Measurements from ENCODE around the gene BPI.

Gene BPI

DNA sequence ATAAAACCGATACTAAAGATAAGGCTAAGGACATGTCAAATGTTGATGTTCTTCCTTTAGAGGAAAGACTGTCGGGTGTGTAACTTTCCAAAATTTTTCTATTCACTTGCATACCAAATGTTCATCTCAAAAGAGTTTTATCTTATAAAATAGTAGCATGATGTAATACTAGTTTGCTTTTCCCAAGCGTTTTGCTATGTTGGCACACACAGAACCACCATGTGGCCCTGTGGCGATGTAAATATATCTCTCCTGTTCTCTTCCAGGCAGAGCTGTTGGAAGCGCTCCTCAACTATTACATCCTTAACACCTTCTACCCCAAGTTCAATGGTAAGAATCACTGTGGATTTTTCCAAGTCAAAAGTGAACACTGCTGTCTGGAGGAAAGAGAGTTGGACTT, 68.8 kb downstream of the BPI start:
- no peaks in the 10 kb centered on the region for H3K9me3 ChIP-seq (ENCODE audit: insufficient read depth, low read length, severe bottlenecking)
- ATAC-seq (ENCODE audit: insufficient read depth, low read depth) (no peak), DNase-seq (no peak)
- no peak overlapping the region for H3K4me3 ChIP-seq (ENCODE audit: low read depth in 1 of 2, low read length in 2 of 2)
- no peak overlapping the region for H3K4me2 ChIP-seq (ENCODE audit: insufficient read depth, low read length)
- TF ChIP-seq, protein P1, sequence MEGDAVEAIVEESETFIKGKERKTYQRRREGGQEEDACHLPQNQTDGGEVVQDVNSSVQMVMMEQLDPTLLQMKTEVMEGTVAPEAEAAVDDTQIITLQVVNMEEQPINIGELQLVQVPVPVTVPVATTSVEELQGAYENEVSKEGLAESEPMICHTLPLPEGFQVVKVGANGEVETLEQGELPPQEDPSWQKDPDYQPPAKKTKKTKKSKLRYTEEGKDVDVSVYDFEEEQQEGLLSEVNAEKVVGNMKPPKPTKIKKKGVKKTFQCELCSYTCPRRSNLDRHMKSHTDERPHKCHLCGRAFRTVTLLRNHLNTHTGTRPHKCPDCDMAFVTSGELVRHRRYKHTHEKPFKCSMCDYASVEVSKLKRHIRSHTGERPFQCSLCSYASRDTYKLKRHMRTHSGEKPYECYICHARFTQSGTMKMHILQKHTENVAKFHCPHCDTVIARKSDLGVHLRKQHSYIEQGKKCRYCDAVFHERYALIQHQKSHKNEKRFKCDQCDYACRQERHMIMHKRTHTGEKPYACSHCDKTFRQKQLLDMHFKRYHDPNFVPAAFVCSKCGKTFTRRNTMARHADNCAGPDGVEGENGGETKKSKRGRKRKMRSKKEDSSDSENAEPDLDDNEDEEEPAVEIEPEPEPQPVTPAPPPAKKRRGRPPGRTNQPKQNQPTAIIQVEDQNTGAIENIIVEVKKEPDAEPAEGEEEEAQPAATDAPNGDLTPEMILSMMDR (IDR thresholded peaks at IDR 0.05; ENCODE audit: borderline replicate concordance, extremely low read depth, low read length, poor library complexity, severe bottlenecking), result no peak
- TF ChIP-seq EZH2 (IDR thresholded peaks at IDR 0.05; ENCODE audit: borderline replicate concordance, low read depth, low read length, severe bottlenecking), result no peak
- H2AFZ ChIP-seq (ENCODE audit: low read depth, low read length), result no peak overlapping the region
- peaks cover 23% of the 10 kb centered on the region for H3K27me3 ChIP-seq (ENCODE audit: insufficient read depth, low read length, poor library complexity)
- H3K4me1 ChIP-seq (ENCODE audit: insufficient read depth, low read length), result no peaks in the 10 kb centered on the region
- no peaks in the 10 kb centered on the region for H3K79me2 ChIP-seq (ENCODE audit: insufficient read depth, low read length)
- H4K20me1 ChIP-seq (ENCODE audit: insufficient read depth, low read length), result no peaks in the 10 kb centered on the region
- no peak overlapping the region for H3K9ac ChIP-seq (ENCODE audit: low read depth, low read length)
- H3K36me3 ChIP-seq (ENCODE audit: insufficient read depth, low read length), result no peaks in the 10 kb centered on the region
- H3K27ac ChIP-seq (ENCODE audit: low read length), result no peak overlapping the region

DNA sequence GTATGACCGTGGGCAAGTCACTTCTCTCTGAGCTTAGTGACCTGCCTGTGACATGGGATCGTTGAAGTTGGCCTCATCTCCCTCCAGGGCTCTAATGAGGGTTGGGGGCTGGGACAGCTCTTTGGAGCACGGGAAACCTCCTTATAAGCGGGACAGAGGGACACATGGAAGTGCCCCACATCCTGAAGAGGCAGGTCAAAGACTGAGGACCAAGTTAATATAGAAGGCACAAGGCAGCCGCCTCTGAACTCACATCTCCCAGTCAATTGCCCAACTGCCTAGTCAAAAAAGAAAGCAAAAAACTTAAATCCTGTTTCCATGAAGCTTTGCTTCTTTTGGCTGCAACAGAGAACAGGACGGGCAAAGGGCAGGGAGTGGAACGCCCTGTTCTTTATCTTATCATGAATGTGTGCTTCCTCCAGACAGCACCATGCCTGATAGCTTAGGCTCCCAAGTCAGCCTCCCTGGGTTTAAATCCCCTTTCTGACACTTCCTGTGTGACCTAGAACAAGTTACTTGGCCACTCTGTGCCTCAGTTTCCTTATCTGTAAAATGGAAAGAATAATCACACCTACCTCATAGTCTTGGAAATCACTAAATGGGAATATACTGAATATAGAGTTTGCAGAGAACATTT, 69.4 kb downstream of the BPI start:
- no peaks in the 10 kb centered on the region for H3K36me3 ChIP-seq (ENCODE audit: insufficient read depth, low read length)
- no peaks in the 10 kb centered on the region for H4K20me1 ChIP-seq (ENCODE audit: insufficient read depth, low read length)
- TF ChIP-seq, protein P1 (IDR thresholded peaks at IDR 0.05; ENCODE audit: borderline replicate concordance, extremely low read depth, low read length, poor library complexity, severe bottlenecking), result no peak
- TF ChIP-seq EZH2 (IDR thresholded peaks at IDR 0.05; ENCODE audit: borderline replicate concordance, low read depth, low read length, severe bottlenecking), result no peak
- DNase-seq, result no peak
- no peaks in the 10 kb centered on the region for H3K4me1 ChIP-seq (ENCODE audit: insufficient read depth, low read length)
- H2AFZ ChIP-seq (ENCODE audit: low read depth, low read length), result no peak overlapping the region
- no peak overlapping the region for H3K9ac ChIP-seq (ENCODE audit: low read depth, low read length)
- no peak overlapping the region for H3K4me3 ChIP-seq (ENCODE audit: low read depth in 1 of 2, low read length in 2 of 2)
- ATAC-seq (ENCODE audit: insufficient read depth, low read depth), result no peak
- no peaks in the 10 kb centered on the region for H3K9me3 ChIP-seq (ENCODE audit: insufficient read depth, low read length, severe bottlenecking)
- H3K27ac ChIP-seq (ENCODE audit: low read length), result no peak overlapping the region
- peaks cover 23% of the 10 kb centered on the region for H3K27me3 ChIP-seq (ENCODE audit: insufficient read depth, low read length, poor library complexity)
- no peak overlapping the region for H3K4me2 ChIP-seq (ENCODE audit: insufficient read depth, low read length)
- no peaks in the 10 kb centered on the region for H3K79me2 ChIP-seq (ENCODE audit: insufficient read depth, low read length)

DNA sequence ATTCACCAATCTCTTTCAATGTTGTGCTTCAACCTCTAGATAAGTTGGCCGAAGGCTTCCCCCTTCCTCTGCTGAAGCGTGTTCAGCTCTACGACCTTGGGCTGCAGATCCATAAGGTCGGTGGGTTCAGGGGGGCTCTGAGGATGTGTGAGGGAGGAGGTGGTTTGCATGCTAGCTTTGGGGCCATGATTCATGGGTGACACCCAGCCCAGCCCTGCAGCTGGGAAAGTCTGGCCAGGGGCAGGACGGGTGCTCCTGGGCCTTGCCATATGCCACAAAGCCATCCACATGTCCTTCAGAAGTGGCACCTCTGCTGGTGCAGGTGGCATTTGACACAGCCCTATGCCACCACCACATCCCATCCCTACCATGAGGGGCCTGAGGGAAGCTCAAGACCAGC, 69.9 kb downstream of the BPI start:
- H4K20me1 ChIP-seq (ENCODE audit: insufficient read depth, low read length), result no peaks in the 10 kb centered on the region
- no peak overlapping the region for H2AFZ ChIP-seq (ENCODE audit: low read depth, low read length)
- DNase-seq (no peak), ATAC-seq (ENCODE audit: insufficient read depth, low read depth) (no peak)
- H3K79me2 ChIP-seq (ENCODE audit: insufficient read depth, low read length), result no peaks in the 10 kb centered on the region
- no peaks in the 10 kb centered on the region for H3K36me3 ChIP-seq (ENCODE audit: insufficient read depth, low read length)
- no peaks in the 10 kb centered on the region for H3K4me1 ChIP-seq (ENCODE audit: insufficient read depth, low read length)
- H3K4me2 ChIP-seq (ENCODE audit: insufficient read depth, low read length), result no peak overlapping the region
- no peak overlapping the region for H3K9ac ChIP-seq (ENCODE audit: low read depth, low read length)
- no peak overlapping the region for H3K27ac ChIP-seq (ENCODE audit: low read length)
- H3K9me3 ChIP-seq (ENCODE audit: insufficient read depth, low read length, severe bottlenecking), result no peaks in the 10 kb centered on the region
- peaks cover 23% of the 10 kb centered on the region for H3K27me3 ChIP-seq (ENCODE audit: insufficient read depth, low read length, poor library complexity)
- H3K4me3 ChIP-seq (ENCODE audit: low read depth in 1 of 2, low read length in 2 of 2), result no peak overlapping the region
- TF ChIP-seq, protein P1 (IDR thresholded peaks at IDR 0.05; ENCODE audit: borderline replicate concordance, extremely low read depth, low read length, poor library complexity, severe bottlenecking), result no peak
- no peak for TF ChIP-seq EZH2 (IDR thresholded peaks at IDR 0.05; ENCODE audit: borderline replicate concordance, low read depth, low read length, severe bottlenecking)

All from DND-41 (cell line).